Right lobe of liver (tissue), 6 donors: Measurements from ENCODE around the gene STRADB. TPM values are rescaled to one million over a fixed set of nuclear protein-coding genes. Genes with fewer than 3 reads are reported as not detected.

ENCODE experiments used
- ATAC-seq, 4 donors: fragments of 200-7000 bp; cut with Tn5 transposase; one replicate each; pipeline ENCODE4 v1.9.1; 2020; ENCODE audit warnings: mild to moderate bottlenecking in 4 of 4, moderate library complexity in 4 of 4
- DNase-seq, 3 donors: peaks; one replicate each; pipeline ENCODE4 v3.0.0-alpha.2; 2020
- H3K27ac ChIP-seq, 3 donors: fragments of 200-600 bp; one replicate each; pipeline ENCODE4 v1.8.0; 2022
- H3K27me3 ChIP-seq, 2 donors: fragments of 200-600 bp; one replicate each; pipeline ENCODE4 v1.8.0; 2022
- H3K36me3 ChIP-seq, 4 donors: fragments of 200-600 bp; sonication (generic) in 1 of 4; one replicate each; pipeline versions ENCODE4 v1.5.1 to v1.8.0; 2017 to 2022; ENCODE audit warnings: control low read depth in 1 of 4
- H3K4me1 ChIP-seq, 4 donors: fragments of 200-600 bp; sonication (generic) in 1 of 4; one replicate each; pipeline versions ENCODE4 v1.5.1 to v1.8.0; 2017 to 2022; ENCODE audit warnings: control low read depth in 1 of 4
- H3K4me3 ChIP-seq, 3 donors: fragments of 200-600 bp; one replicate each; pipeline ENCODE4 v1.8.0; 2022
- H3K9me3 ChIP-seq, 4 donors: fragments of 200-600 bp; sonication (generic) in 1 of 4; one replicate each; pipeline versions ENCODE4 v1.5.1 to v1.8.0; 2017 to 2022; ENCODE audit warnings: control low read depth in 1 of 4
- POLR2A ChIP-seq: fragments of 450-650 bp; IDR thresholded peaks from one replicate; pipeline ENCODE4 v1.6.1; 2017; ENCODE audit warnings: antibody characterized with exemption, mild to moderate bottlenecking
- WGBS: methylation state at CpG from one replicate; pipeline ENCODE4 v1.1.6; 2018; ENCODE audit warnings: low coverage, low lambda C conversion rate; ENCODE audit not compliant: insufficient coverage; ENCODE audit errors: missing lambda C conversion rate; 5-methylcytosine and 5-hydroxymethylcytosine counted together
- intact Hi-C, 2 donors: fragments of 100-400 bp; cut with DNase I; formaldehyde crosslinking; loops; one replicate each; pipeline versions ENCODE4 v1.11.2 to v1.14.1; 2022
- total RNA-seq, 6 experiments: library from RNA; depleted of rRNA in 2 of 6; stranded (reverse); fragments of >200 nt in 2 of 6; fragmentation: NEBNext Ultra II Directional in 3 of 6; extraction: Animal tissue kit (Norgen Biotek cat#: 25700) in 3 of 6; gene quantifications; one replicate each; pipeline versions ENCODE4 v1.1.0 to v1.2.4, GENCODE V29; 2016 to 2023
- TF ChIP-seq, protein P1 (sequence below), 4 donors: fragments of 200-600 bp in 3 of 4; fragments of 450-650 bp in 1 of 4; IDR thresholded peaks; one replicate each; pipeline versions ENCODE4 v1.5.1 to v1.8.0; 2016 to 2022; ENCODE audit warnings: antibody characterized with exemption in 4 of 4, mild to moderate bottlenecking in 2 of 4
- donor health status: DM: no; HTN: yes; CAD: no.
- donor health status: DM: no; HTN: no; CAD: no.
- donor health status: DM: no; HTN: no; CAD: no.
- donor health status: DM: no; HTN: yes; CAD: no.
- donor health status: DM: no; HTN: yes; CAD: no.

STRADB gene
- total RNA-seq, 6 experiments from 2014 or later = 44.2 to 71.6 (median 63.4) TPM

DNA sequence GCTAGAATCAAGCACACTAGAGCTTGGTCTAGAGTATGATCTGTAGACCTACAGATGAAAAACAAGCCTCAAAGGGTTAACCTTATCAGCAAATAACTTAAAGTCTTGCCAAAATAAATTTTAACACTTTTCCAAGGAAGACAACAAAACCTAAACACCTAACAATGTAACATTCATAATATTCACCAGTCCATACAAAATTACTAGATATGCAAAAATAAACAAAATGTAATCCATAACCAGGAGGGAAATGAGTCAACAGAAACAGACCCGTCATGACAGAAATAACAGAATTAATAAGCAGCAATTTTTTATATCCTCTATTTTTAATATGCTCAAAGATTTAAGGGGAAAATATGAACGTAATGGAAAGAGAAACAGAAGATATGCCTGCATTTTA is 36.4 kb upstream of the STRADB start:
- H3K4me1 ChIP-seq = no peaks in the 10 kb centered on the region
- intact Hi-C loops = no loop called here

DNA sequence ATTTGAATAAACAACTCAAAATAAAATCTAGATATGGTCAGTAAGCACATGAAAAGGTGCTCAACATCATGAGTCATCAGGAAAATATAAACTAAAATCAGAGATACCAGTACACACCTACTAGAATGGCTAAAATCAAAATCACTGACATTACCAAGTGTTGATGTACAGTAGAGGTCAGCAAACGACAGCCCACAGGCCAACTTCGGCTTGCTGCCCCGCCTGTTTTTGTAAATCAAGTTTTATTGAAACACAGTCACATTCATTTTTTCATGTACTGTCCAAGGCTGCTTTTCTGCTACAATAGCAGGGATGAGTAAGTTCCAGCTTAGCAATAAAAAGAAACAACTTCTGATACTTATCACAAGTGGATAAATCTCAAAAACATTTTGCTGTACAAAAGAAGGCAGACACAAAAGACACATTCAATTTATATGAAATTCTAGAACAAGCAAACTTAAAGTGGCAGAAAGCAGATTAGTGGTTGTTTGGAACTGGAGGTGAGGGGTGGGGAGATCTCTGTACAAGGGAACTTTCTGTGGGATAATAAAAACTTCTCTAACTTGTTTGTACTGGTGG is 32.4 kb upstream of the STRADB start:
- Histone ChIP-seq H3K9me3 (no peaks in the 10 kb centered on the region), H3K27me3 (no peaks in the 10 kb centered on the region), H3K4me1 (no peaks in the 10 kb centered on the region), H3K36me3 (peaks cover 0 to 6% (median 0%) of the 10 kb centered on the region in 4 donors), H3K4me3 (no peak overlapping the region), H3K27ac (no peak overlapping the region)
- TF ChIP-seq, protein P1, sequence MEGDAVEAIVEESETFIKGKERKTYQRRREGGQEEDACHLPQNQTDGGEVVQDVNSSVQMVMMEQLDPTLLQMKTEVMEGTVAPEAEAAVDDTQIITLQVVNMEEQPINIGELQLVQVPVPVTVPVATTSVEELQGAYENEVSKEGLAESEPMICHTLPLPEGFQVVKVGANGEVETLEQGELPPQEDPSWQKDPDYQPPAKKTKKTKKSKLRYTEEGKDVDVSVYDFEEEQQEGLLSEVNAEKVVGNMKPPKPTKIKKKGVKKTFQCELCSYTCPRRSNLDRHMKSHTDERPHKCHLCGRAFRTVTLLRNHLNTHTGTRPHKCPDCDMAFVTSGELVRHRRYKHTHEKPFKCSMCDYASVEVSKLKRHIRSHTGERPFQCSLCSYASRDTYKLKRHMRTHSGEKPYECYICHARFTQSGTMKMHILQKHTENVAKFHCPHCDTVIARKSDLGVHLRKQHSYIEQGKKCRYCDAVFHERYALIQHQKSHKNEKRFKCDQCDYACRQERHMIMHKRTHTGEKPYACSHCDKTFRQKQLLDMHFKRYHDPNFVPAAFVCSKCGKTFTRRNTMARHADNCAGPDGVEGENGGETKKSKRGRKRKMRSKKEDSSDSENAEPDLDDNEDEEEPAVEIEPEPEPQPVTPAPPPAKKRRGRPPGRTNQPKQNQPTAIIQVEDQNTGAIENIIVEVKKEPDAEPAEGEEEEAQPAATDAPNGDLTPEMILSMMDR (IDR thresholded peaks at IDR 0.05) = peak in 2 of 4 donors; percentile 9 to 19
- no peak for TF ChIP-seq POLR2A
- ATAC-seq (peak in 1 of 4 donors; percentile 63), DNase-seq (no peak)
- intact Hi-C loops = no loop called here
- 34% methylated on average over 3 of the region's 3 CpGs for WGBS

More for the DNA sequence above, 36.4 kb upstream of the STRADB start:
- H3K4me3 ChIP-seq = no peak overlapping the region
- no peak for TF ChIP-seq POLR2A
- TF ChIP-seq, protein P1 (IDR thresholded peaks at IDR 0.05) = no peak
- H3K9me3 ChIP-seq = no peaks in the 10 kb centered on the region
- peaks cover 0 to 6% (median 0%) of the 10 kb centered on the region in 4 donors for H3K36me3 ChIP-seq
- ATAC-seq (no peak), DNase-seq (no peak)
- 8% methylated on average over 2 of the region's 2 CpGs for WGBS
- H3K27me3 ChIP-seq = no peaks in the 10 kb centered on the region
- no peak overlapping the region for H3K27ac ChIP-seq

DNA sequence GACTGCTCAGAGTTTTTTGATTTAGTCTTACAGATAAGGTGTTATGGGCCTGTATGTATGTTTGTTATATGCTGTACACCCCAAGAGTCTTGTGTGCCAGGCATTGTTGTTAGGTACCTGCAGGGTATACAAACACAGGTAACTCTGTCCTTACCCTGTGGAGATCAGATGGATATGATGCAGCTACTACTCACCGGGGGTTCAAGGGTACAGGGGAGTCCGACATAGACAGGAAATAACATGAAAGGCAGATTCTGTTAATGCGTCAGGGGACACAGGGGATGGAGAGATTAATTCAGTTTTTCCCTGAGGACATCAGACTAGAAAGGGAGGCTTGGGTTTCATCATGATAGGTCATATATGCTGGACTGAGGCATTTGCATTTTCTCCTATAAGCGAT is 31.6 kb upstream of the STRADB start:
- peaks cover 0 to 6% (median 0%) of the 10 kb centered on the region in 4 donors for H3K36me3 ChIP-seq
- no peak overlapping the region for H3K27ac ChIP-seq
- no peak for DNase-seq
- no peaks in the 10 kb centered on the region for H3K27me3 ChIP-seq
- no peak overlapping the region for H3K4me3 ChIP-seq
- 83% methylated on average over 3 of the region's 4 CpGs for WGBS
- TF ChIP-seq POLR2A = no peak
- TF ChIP-seq, protein P1 (IDR thresholded peaks at IDR 0.05) = no peak
- ATAC-seq = no peak
- no peaks in the 10 kb centered on the region for H3K9me3 ChIP-seq
- intact Hi-C loops = no loop called here
- no peaks in the 10 kb centered on the region for H3K4me1 ChIP-seq

DNA sequence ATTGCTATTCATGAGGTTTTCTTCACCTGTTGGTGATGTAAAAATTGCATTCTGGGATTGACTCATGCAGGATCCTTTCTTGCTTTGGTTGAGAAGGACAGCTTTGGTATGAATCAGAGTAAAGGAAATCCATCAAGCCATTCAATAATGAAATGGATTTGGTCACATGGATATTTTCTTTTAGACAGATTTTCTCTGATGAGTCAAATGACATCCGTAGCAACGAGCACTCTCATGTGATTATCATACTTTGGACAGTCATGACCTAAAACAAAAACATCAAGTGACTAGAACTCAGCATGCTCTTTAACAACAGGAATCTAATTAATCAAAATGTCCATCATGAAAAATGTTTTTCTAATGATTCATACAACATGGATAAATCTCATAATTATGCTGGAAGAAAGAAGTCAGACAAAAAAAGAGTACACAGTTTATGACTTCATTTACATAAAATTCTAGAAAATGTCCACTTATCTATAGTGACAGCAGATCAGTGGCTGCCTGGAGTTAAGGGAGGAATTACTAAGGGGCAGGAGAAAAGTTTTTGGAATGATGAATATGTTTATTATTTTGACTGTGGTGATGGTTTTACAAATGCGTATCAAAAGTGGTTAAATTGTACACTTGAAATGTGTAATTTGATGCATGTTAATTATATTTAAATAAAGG is 31.0 kb upstream of the STRADB start:
- no peak overlapping the region for H3K4me3 ChIP-seq
- H3K27me3 ChIP-seq = no peaks in the 10 kb centered on the region
- H3K27ac ChIP-seq = no peak overlapping the region
- TF ChIP-seq POLR2A = no peak
- TF ChIP-seq, protein P1 (IDR thresholded peaks at IDR 0.05) = no peak
- intact Hi-C loops = no loop called here
- no peak for ATAC-seq
- no peak for DNase-seq
- whole genome bisulfite sequencing = 69% methylated on average over 3 of the region's 3 CpGs
- no peaks in the 10 kb centered on the region for H3K4me1 ChIP-seq
- H3K9me3 ChIP-seq = no peaks in the 10 kb centered on the region
- H3K36me3 ChIP-seq = peaks cover 0 to 6% (median 0%) of the 10 kb centered on the region in 4 donors
